ENCODE data around the gene GABRB3.

The GABRB3 gene

GRCh38 chr15:26790118-26790517 lies 17.3 kb upstream of the GABRB3 start:
- Histone ChIP-seq H3K9me3 (ENCODE audit: insufficient read depth, low read depth, low read length) (no peaks in the 10 kb centered on the region), H3K4me1 (ENCODE audit: insufficient read depth, low read length, poor library complexity, severe bottlenecking) (no peaks in the 10 kb centered on the region), H3K9me2 (replicated peaks; ENCODE audit: low read depth, low read length) (no peaks in the 10 kb centered on the region), H3K9ac (ENCODE audit: low read depth, low read length, poor library complexity, severe bottlenecking) (no peak overlapping the region), H3K4me3 (ENCODE audit: low read length, poor library complexity, severe bottlenecking) (no peak overlapping the region), H3K36me3 (ENCODE audit: insufficient read depth, low read length) (no peaks in the 10 kb centered on the region), H3K4me2 (ENCODE audit: low read depth, low read length, poor library complexity, severe bottlenecking) (no peak overlapping the region), H3K27me3 (ENCODE audit: insufficient read depth, low read length, poor library complexity, severe bottlenecking) (no peaks in the 10 kb centered on the region), H2AFZ (ENCODE audit: low read length) (no peak overlapping the region), H3F3A (ENCODE audit: low read depth) (no peaks in the 10 kb centered on the region), H4K20me1 (ENCODE audit: insufficient read depth, low read length, poor library complexity, severe bottlenecking) (no peaks in the 10 kb centered on the region), H3K79me2 (ENCODE audit: insufficient read depth, low read length) (no peaks in the 10 kb centered on the region)
- TF ChIP-seq CTCF (conservative IDR thresholded peaks at IDR 0.05; ENCODE audit: low read length) (no peak), EZH2phosphoT487 (IDR thresholded peaks at IDR 0.05; ENCODE audit: borderline replicate concordance) (no peak)

- no peaks in the 10 kb centered on the region for H3K36me3 ChIP-seq (ENCODE audit: insufficient read depth, low read length)
- H3K4me1 ChIP-seq (ENCODE audit: insufficient read depth, low read length, poor library complexity, severe bottlenecking) = no peaks in the 10 kb centered on the region
- no peaks in the 10 kb centered on the region for H3K9me2 ChIP-seq (replicated peaks; ENCODE audit: low read depth, low read length)
- no peak for TF ChIP-seq EZH2phosphoT487 (IDR thresholded peaks at IDR 0.05; ENCODE audit: borderline replicate concordance)
- TF ChIP-seq CTCF (conservative IDR thresholded peaks at IDR 0.05; ENCODE audit: low read length) = no peak
- H3K9ac ChIP-seq (ENCODE audit: low read depth, low read length, poor library complexity, severe bottlenecking) = no peak overlapping the region
- no peak overlapping the region for H3K4me3 ChIP-seq (ENCODE audit: low read length, poor library complexity, severe bottlenecking)
- no peaks in the 10 kb centered on the region for H3K79me2 ChIP-seq (ENCODE audit: insufficient read depth, low read length)
- H3K4me2 ChIP-seq (ENCODE audit: low read depth, low read length, poor library complexity, severe bottlenecking) = no peak overlapping the region
- H3K27me3 ChIP-seq (ENCODE audit: insufficient read depth, low read length, poor library complexity, severe bottlenecking) = no peaks in the 10 kb centered on the region
- H4K20me1 ChIP-seq (ENCODE audit: insufficient read depth, low read length, poor library complexity, severe bottlenecking) = no peaks in the 10 kb centered on the region
- no peak overlapping the region for H2AFZ ChIP-seq (ENCODE audit: low read length)
- no peaks in the 10 kb centered on the region for H3K9me3 ChIP-seq (ENCODE audit: insufficient read depth, low read depth, low read length)
- H3F3A ChIP-seq (ENCODE audit: low read depth) = no peaks in the 10 kb centered on the region
Measured at GRCh38 chr15:26781816-26782215, 8.9 kb upstream of the GABRB3 start.

- Histone ChIP-seq H3K4me2 (ENCODE audit: low read depth, low read length, poor library complexity, severe bottlenecking) (no peak overlapping the region), H3K4me3 (ENCODE audit: low read length, poor library complexity, severe bottlenecking) (no peak overlapping the region), H3K79me2 (ENCODE audit: insufficient read depth, low read length) (no peaks in the 10 kb centered on the region), H3K9ac (ENCODE audit: low read depth, low read length, poor library complexity, severe bottlenecking) (no peak overlapping the region), H3K36me3 (ENCODE audit: insufficient read depth, low read length) (no peaks in the 10 kb centered on the region), H4K20me1 (ENCODE audit: insufficient read depth, low read length, poor library complexity, severe bottlenecking) (no peaks in the 10 kb centered on the region), H3K9me3 (ENCODE audit: insufficient read depth, low read depth, low read length) (peaks cover 2% of the 10 kb centered on the region; the same call in 1 of the 2 replicates), H3K9me2 (replicated peaks; ENCODE audit: low read depth, low read length) (no peaks in the 10 kb centered on the region), H3F3A (ENCODE audit: low read depth) (no peaks in the 10 kb centered on the region), H2AFZ (ENCODE audit: low read length) (no peak overlapping the region), H3K4me1 (ENCODE audit: insufficient read depth, low read length, poor library complexity, severe bottlenecking) (no peaks in the 10 kb centered on the region), H3K27me3 (ENCODE audit: insufficient read depth, low read length, poor library complexity, severe bottlenecking) (no peaks in the 10 kb centered on the region)
- TF ChIP-seq EZH2phosphoT487 (IDR thresholded peaks at IDR 0.05; ENCODE audit: borderline replicate concordance) = no peak
- TF ChIP-seq CTCF (conservative IDR thresholded peaks at IDR 0.05; ENCODE audit: low read length) = no peak
Measured at GRCh38 chr15:26773917-26774316, 1.1 kb upstream of the GABRB3 start.
